OCI-M1 (cell line): Measurements from ENCODE around the gene FBXO7.
A peak's percentile ranks its signal among the peaks of the same experiment; 100 is the strongest.

ENCODE experiments used
- DNase-seq: peaks from one replicate; lab custom pipeline; 2025; lab: John Stamatoyannopoulos, UW

The FBXO7 gene

DNA sequence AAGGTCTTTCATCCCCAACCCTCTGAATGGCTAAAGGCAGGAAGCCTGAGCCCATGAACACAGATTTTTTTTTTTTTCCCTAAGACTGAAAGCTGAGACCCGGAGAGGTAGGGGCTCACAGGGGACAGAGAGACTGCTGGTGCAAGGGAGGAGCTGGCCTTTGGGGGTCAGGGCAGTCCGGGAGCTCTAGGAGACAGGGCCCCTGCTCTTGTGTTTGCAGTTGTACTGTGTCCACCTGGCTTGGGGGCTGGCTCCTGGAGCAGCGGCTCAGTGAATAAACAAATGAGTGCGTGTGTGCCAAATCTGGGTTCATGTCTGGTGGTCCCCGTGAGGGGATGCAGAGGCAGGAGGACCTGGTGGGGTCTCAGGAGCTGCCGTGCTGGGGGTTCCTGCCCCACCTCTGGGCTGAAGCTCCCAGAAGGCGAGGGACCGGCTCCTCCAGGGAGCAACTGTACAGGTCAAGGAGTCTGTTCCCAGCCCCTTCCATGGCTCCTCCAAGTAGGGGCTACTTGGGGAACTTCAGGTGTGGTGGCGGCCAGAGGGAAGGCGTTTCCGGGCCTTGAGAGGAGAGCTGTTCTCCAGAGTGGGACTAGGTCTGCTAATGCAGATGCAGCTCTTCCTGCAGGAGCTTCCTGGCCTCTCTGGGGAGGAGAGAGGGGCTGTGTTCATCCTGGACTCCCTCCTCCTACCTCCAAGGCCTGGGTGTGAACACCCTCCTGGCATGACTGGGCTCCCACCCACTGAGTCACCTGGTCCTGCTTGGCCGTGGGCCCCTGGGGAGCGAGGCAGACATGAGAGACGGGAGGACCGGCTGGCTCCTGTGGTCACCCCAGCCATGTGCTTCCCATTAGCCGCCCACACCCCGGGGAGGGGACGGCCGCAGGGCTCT is 57.6 kb downstream of the FBXO7 start:
- no peak for DNase-seq

DNA sequence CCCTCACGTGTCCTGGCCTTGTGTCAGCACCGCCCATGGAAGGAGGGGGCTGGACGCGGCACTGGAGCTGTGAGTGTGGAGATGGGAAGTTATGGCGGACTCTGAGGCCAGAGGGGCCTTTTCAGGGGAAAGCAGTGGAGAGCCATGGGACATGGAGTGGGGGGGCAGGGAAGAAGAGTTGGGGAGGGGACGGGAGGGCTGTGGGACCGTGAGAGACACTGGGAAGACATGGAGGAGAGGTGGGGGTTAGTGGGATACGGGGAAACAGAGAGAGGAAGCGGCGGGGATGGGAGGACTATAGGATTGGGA is 58.2 kb downstream of the FBXO7 start:
- DNase-seq: no peak

DNA sequence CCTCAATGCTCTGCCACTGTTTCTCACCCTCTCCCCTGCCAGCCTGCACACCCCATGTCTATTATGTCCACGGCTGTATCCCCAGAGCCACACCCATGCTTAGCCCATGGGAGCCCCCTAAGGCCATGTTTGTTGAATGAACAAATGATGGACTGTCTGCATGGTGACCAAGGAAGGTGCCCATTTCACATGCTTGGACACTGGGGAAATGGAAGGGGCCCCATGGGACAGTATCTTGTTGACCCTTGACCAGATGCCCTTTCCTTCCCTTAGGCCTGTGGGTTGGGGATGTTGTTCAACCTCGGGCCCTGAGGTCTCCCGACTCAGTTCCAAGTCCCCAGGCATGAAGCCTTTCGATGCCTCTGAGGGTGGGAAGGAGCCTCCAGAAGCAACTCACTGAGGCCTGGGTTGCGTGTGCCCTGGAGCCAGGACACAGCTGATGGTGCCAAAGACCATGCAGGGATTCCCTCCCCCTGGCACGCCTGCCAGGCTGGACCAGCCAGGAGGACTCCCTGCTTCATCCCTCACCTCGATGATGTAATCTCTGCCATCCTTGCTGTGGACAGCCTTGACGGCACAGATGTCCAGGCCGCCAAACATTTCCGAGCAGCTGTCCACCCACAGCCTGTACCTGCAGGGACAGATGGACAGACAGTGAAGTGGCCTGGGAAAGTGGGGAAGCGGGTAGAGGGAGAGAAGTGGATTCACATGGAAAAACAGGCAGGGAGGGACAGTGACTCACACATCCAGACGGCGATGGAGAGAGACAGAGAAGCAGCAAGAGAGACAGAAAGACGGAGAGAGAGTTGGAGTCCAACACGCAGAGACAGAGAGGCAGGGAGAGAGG is 58.9 kb downstream of the FBXO7 start:
- no peak for DNase-seq

DNA sequence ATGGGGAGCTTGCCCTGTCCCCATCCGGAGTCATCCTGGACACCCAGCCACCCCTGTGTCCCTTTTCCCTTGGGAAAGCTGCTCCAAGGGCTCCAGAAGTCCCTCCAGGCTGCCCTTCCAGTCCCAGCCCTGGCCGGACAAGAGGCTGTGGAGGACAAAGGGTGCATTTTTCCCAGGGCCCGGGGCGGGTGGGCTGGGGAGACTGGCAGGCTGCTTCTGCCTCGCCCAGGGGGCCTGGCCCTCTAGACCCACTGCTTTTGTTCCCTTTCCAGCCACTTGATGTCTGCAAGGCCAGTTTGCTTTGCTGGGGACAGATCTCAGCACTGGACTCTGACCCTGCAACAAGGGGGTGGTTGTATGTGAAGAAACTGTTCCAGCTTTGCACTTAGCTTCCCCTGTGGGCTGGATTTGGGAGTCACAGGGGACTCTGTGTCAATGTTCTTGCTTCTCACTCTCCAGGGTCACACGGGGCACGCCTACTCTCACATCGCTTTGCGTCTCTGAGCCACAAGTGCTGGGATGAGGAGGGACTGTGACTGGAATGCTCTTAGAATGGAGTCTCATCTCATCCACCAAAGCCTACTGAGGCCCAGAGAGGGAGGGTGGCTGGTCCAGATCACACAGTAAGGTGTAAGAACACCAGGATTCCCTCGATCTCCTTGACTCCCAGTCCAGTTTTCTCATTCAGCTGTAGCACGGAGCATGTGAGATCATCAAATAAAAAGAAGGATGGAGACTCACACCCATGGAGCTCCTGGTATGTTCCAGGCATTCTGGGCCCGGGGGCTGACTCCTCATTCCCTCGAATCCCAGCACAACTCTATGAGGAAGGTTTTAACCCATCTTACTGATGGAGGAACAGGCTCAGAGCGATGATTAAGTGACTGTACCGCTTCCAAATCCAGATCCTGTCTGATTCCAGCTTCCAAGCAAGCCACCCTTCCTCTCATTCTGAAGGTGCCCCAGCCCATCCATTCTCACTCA is 59.9 kb downstream of the FBXO7 start:
- no peak for DNase-seq

DNA sequence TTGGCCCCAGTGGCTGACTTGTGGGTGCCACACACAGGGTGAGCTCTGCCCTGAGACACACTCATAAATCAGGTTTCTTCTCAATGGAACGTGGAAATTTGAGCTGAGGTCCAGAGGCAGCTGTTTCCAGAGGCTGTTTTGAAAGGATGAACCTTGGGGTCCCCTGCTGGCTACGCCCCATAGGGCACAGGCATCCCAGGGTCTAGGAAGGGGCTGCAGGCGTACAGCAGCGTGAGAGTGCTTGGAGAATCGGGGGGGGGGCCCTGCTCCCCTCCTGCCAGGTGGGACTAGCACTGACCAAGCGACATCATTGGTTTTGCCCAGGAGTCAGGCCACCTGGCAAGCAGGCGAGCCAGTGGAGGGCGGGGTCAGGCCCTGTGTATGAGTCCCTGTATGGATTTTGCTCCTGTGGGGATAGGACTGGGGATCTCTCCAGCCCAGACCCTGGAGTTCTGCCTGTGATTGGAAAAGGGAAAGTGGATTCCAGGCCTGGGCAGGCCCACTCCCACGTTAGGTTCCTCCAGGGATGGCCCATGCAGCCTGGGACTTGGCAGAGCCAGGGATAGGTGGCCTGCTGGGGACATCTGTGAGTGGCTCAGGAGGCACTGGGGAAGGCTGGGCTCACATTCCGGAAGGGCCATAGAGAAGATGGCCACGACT is 61.0 kb downstream of the FBXO7 start:
- DNase-seq: no peak

DNA sequence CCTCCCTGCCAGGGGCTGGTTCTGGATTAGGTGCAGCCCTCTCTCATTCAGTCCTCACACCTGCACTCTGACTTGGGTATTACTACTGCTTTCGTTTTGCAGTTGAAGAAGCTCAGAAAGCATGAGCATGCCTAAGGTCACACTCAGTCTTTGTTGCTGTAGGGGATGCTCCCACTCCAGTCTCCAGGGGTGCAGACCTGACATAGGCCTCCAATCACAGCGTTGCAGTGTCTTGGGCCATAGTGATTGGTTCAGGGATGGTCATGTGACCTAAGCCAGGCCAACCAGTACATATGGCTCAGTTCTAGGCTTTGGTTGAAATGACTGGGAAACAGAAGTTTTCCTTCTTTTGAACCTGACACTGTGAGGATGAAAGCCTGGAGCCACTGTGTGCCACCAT is 61.7 kb downstream of the FBXO7 start:
- DNase-seq: no peak

DNA sequence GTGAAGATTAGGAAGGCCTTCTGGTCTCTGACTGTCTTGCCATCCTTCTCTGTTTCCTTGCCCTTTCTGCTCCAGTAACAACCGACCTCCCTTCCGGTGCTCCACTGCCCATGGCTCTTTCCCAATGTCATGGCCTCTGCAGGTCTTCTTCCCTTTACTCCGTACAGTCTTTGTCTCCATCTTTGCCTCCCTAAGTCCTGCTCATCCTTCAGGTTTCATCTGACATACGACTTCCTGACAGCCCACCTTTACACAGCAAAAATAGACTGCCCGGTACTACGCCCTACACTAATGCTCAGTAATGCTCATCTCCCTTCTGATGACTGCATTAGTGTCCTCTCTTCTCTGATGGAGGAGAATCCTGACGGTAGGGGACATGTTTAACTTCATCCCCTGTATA is 63.9 kb downstream of the FBXO7 start:
- no peak for DNase-seq

DNA sequence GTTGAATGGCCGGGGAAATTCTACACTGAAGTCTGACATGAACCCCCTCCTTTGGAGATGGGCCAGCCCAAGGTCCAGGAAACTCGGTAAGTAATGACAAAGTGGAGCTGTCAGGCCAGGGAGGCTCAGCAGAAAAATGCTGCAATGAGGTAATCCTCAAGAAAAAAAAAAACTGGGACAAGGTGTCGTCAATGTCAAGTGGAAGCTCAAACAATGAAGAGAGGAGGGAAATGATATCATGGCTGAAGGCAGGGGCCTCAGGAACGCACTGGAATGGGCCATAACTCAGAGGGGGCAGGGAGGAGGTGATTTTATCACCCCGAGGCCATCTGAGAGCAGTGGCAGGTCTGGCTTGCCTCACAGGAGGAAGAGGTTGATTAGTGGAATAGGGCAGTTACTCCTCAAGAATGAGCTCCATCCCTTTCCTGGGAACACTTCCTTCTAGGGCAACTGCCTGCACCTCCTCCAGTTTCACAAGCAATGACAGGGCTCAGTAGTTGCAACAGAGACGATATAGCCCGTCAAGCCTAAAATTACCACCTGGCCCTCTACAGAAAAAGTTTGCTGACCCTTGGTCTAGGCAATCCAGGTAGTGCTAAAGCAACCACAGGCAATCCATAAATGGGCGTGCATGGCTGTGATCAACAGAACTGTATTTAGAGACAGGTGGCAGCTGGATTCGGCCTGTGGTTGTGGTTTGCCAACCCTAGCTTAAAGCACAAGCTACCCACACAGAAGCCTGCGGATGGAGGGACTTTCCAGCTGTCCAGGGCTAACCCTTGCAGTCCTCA is 65.2 kb downstream of the FBXO7 start:
- DNase-seq: peak; percentile 91

DNA sequence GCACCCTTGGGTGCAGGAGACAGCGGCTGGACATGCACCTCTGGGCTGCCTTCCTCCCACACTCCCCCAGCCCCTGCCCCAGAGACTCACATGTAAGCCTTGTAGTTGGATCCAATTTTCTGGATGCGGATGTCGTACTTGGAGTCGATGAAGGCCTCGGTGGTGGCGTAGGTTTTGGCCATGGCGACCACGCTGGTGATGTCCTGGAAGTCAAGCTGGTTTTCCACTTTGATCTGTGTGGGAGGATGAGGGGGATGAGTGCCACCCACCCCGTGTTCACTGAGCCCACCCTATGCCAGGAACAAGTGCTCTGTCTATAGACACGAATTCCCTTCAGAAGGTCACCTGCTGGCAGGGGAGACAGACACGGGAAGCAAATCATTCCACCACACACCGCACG is 66.9 kb downstream of the FBXO7 start:
- DNase-seq: no peak

DNA sequence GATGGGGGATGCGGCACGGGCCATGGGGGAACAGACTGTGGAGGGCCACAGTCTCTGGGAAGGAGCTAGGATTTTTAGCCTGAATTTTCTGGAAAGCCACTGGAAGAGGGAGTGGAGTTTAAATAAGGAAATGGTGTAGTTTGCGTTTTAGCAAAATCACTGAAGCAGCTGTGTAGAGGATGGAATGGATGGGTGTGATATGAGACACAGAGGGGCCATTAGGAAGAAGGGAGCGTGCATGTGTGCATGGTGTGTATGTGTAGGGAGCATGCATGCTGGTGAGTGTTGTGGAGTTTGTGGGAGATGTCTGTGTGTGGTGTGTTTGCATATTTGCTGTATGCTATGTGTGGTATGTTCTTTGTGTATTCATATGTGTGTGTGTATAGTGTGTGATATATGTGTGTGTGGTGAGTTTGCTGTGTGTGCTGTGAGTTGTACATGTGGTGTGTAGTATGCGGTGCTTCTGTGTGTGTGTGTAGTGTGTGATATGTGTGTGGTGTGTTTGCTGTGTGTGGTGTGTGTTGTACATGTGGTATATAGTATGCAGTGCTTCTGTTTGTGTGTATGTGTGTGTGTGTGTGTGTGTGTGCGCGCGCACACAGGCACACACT is 67.6 kb downstream of the FBXO7 start:
- no peak for DNase-seq

DNA sequence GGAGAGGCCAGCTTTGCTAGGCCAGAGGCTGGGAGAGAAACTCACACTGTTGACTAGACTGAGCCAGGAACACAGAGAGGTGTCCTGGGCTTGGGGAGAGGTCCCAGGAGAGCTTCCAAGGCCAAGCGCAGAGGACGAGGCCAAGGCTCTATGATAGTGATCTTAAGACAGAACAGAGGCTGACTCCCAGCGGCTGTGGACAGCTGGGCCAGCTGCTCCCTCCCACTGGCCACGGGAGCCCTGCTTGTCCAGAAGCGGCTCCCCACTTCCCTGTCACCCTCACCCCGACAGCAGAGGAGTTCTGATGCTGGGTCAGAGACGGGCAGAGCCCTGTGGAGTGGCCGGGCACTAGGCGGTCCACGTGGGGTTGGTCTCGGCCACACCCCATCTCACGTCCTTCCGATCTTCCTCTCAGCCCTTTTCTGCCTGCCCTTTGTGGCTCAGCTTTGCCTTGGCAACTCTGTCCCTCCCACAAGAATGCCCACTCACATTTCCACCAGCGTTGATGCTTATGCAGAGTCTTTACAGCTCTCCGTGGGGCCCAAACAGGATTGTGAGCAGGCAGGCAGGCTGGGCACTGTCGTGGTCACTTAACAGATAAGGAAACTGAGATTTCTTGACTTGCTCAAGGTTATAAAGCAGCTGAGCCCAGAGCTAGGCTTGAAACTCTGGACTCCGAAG is 68.2 kb downstream of the FBXO7 start:
- no peak for DNase-seq

DNA sequence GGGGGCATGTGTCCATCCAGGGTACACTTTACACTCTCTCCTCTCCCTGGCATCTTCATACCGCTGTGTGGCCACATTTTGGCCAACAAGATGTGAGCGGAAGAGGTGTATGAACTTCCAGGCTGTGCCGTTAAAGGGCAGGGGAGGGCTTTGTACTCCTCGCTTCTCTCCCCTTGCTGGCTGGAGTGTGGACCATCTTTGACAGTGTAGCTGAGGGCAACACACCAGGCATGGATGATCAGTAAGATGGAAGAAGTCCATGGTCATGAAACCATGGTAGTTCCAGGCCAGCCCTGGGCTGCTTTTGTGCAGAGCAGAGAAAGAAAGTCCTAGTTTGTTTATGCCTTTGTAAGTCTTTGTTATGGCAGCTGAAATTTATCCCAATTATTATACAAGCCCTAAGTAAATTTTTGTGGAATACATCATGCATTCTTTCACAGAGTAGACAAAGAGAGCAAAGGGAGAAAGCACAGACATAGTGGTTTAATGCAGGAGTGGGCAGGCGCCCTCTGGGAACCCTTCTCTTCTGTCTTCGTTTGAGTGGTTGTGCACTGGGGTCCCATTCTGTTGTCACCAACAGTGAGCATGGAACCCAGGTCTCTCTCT is 70.4 kb downstream of the FBXO7 start:
- no peak for DNase-seq

DNA sequence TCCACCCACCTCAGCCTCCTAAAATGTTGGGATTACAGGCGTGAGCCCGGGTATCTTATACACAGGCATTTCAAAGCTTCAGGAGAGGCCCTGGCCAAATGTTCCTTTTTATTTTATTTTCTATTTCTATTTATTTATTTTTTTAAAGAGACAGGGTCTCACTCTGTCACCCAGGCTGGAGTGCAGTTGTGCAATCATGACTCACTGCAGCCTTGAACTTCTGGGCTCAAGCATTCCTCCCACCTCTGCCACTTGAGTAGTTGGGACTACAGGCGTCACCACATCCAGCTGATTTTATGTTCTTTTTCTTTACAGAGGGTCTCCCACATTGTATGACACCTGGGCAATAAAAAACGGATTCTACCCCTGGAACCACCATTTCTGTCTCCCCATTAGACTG is 71.2 kb downstream of the FBXO7 start:
- peak; percentile 63 for DNase-seq

DNA sequence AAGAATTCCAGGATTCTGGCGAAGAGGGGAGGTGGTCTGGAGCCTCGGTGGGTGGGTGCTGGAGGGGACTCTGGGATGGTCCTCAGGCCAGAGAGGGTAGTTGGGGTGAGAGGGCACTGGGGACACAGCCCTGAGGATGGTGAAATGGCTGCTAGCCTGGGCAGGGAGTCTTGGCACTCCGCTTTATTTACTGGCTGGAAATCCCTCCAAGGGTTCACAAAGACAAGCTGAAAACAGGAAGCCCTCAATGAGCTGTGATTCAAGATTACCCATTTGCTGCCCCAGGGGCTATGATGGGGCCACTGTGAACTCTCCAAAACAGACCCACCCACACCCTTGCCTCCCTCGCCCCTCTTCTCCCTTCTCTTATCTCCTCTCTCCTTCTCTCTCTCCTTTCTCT is 71.9 kb downstream of the FBXO7 start:
- peak; percentile 45 for DNase-seq

DNA sequence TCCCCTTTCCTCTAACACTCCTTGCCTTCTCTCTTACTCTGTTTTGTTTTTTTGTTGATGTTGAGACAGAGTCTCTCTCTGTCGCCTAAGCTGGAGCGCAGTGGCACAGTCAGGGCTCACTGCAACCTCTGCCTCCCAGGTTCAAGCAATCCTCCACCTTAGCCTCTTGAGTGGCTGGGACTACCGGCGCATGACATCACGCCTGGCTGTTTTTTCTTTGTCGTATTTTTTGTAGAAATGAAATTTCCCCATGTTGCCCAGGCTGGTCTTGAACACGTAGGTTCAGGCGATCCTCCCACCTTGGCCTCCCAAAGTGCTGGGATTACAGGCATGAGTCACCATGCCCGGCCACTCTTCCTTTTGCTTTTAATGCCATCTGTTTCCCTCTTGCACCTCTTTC is 72.3 kb downstream of the FBXO7 start:
- DNase-seq: no peak

DNA sequence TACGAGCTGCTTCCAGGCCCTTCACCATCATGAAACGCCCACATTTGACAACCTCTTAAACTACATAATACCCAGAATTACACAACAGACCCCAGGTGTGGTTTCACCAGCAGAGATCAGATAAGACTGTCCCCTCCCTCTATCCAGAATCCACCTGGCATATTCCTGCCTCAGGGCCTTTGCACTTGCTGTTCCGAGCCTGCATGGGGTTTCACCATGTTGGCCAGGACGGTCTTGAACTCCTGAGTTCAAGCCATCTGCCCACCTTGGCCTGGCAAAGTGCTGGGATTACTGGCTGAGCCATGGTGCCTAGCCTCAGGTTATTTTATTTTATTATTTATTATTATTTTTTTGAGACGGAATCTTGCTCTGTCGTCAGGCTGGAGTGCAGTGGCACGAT is 73.4 kb downstream of the FBXO7 start:
- DNase-seq: no peak
